Left lung (tissue), 10 donors: Measurements from ENCODE around the gene UHRF1. TPM values are rescaled to one million over a fixed set of nuclear protein-coding genes. Genes with fewer than 3 reads are reported as not detected.
"Not testable (repeated sequence)": the region's sequence is repeated elsewhere in the genome, so short reads cannot be mapped to it uniquely, and the experiment has no call there.

ENCODE experiments used
- ATAC-seq: fragments of 200-7000 bp; cut with Tn5 transposase; one replicate; pipeline ENCODE4 v1.9.1; 2020; ENCODE audit warnings: moderate library complexity
- DNase-seq, 4 donors: peaks; one replicate each; pipeline ENCODE4 v3.0.0-alpha.2; 2013 to 2020
- H3K27ac ChIP-seq, 2 donors: fragments of 200-600 bp; sonication (generic) in 1 of 2; one replicate each; pipeline versions ENCODE4 v1.5.0 to v1.8.0; 2020 to 2021
- H3K27me3 ChIP-seq, 2 donors: fragments of 200-600 bp; sonication (generic) in 1 of 2; one replicate each; pipeline versions ENCODE4 v1.5.0 to v1.8.0; 2020 to 2021
- H3K36me3 ChIP-seq, 2 donors: fragments of 200-600 bp; sonication (generic) in 1 of 2; one replicate each; pipeline versions ENCODE4 v1.5.0 to v1.8.0; 2020 to 2021
- H3K4me1 ChIP-seq, 2 donors: fragments of 200-600 bp; one replicate each; pipeline ENCODE4 v1.8.0; 2021
- H3K4me3 ChIP-seq, 2 donors: fragments of 200-600 bp; sonication (generic) in 1 of 2; one replicate each; pipeline versions ENCODE4 v1.5.0 to v1.8.0; 2020 to 2021; ENCODE audit warnings: mild to moderate bottlenecking in 1 of 2
- H3K9me3 ChIP-seq, 2 donors: fragments of 200-600 bp; sonication (generic) in 1 of 2; one replicate each; pipeline versions ENCODE4 v1.5.0 to v1.8.0; 2020 to 2021
- intact Hi-C, 2 donors: fragments of 100-400 bp; cut with DNase I; formaldehyde crosslinking; loops; one replicate each; pipeline versions ENCODE4 v1.11.2 to v1.14.2; 2022
- polyA plus RNA-seq, 6 donors: library from polyadenylated mRNA; unstranded; fragments of 120-200 nt; gene quantifications; one replicate each; pipeline ENCODE4 v1.2.1, GENCODE V29; 2013; ENCODE audit not compliant: insufficient read length in 6 of 6
- total RNA-seq, 2 donors: library from RNA; stranded (reverse); fragmentation: NEBNext Ultra II Directional; extraction: Animal tissue kit (Norgen Biotek cat#: 25700); gene quantifications; one replicate each; pipeline ENCODE4 v1.2.1, GENCODE V29; 2021
- TF ChIP-seq, protein P1 (sequence below), 2 donors: fragments of 200-600 bp; sonication (generic) in 1 of 2; IDR thresholded peaks; one replicate each; pipeline versions ENCODE4 v1.5.0 to v1.8.0; 2021; ENCODE audit warnings: antibody characterized with exemption in 2 of 2
- donor health status: DM: no; HTN: yes; CAD: no.
- donor health status: DM: no; HTN: no; CAD: no.

Gene UHRF1
- total and polyA plus RNA-seq, 8 donors, result 14.2 to 30.2 (median 21.7) TPM

DNA sequence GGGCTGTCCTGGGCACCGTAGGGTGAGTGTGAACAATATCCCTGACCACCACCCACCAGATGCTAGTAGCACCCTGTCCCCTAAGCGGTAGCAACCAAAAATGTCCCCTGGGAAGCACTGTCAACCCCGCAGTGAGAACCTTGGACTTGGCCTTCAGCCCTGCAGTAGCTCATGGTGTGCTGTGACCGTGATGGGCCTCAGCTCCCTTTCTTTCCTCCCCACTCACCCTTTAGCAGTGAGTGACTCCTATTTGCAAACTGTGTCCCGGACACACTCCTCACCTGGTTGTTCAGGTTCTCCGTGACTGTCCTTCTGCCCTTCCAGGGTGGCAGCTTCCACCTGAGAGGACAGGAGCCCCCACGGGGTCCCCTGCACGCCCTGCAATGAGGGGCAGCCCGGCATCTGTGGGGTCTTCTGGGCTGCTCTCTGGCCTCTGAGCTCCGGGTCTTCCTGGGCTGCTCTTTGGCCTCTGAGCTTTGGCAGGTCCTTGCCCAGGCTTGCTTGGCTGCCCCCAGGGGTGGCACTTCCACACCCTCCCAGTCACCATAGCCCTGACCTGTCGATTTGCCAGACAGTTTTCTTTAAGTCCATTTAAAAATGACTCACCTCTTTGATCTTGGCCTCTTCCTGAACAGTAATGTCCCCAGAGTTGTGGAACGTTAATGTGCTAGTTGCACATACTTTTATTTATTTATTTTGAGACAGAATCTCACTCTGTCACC, 63.4 kb downstream of the UHRF1 start:
- no peak overlapping the region for H3K4me3 ChIP-seq
- H3K27me3 ChIP-seq, result no peaks in the 10 kb centered on the region
- ATAC-seq (no peak), DNase-seq (peak in 1 of 4 donors; percentile 37)
- H3K4me1 ChIP-seq, result peaks cover 28 to 86% of the 10 kb centered on the region in 2 donors
- H3K36me3 ChIP-seq, result peaks cover 0 to 3% of the 10 kb centered on the region in 2 donors
- intact Hi-C loops, result no loop called here
- H3K9me3 ChIP-seq, result no peaks in the 10 kb centered on the region
- H3K27ac ChIP-seq, result peak overlapping the region in 1 of 2 donors; percentile 3
- TF ChIP-seq, protein P1, sequence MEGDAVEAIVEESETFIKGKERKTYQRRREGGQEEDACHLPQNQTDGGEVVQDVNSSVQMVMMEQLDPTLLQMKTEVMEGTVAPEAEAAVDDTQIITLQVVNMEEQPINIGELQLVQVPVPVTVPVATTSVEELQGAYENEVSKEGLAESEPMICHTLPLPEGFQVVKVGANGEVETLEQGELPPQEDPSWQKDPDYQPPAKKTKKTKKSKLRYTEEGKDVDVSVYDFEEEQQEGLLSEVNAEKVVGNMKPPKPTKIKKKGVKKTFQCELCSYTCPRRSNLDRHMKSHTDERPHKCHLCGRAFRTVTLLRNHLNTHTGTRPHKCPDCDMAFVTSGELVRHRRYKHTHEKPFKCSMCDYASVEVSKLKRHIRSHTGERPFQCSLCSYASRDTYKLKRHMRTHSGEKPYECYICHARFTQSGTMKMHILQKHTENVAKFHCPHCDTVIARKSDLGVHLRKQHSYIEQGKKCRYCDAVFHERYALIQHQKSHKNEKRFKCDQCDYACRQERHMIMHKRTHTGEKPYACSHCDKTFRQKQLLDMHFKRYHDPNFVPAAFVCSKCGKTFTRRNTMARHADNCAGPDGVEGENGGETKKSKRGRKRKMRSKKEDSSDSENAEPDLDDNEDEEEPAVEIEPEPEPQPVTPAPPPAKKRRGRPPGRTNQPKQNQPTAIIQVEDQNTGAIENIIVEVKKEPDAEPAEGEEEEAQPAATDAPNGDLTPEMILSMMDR (IDR thresholded peaks at IDR 0.05), result no peak

DNA sequence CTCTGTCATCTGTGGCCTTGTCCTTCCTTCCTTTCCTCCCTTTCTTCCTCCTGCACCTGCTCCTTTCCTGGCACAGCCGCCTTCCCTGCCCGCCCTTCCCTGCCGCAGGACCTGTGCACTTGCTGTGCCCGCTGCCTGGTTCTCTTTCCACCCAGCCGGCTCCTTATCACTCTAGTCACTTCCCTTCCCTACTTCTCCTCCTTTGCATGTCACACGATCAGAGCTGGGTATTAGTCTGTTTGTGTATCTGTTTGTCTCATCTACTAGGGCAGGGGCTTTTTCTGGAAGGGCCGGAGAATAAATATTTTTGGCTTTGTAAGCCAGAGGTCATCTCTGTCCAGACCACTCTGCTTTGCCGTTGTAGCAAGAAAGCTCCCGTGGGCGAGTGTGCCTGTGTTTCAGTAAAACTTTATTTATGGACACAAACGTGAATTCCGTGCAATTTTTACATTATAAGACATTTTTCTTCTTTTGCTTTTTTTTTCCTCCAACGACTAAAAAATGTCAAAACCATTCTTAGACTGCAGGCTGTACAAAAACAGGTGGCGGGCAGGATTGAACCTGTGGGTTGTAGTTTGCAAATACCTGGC, 65.7 kb downstream of the UHRF1 start:
- intact Hi-C loops, result no loop called here
- DNase-seq, result peak in 1 of 4 donors; percentile 82
- peaks cover 0 to 3% of the 10 kb centered on the region in 2 donors for H3K36me3 ChIP-seq
- no peak overlapping the region for H3K4me3 ChIP-seq
- no peaks in the 10 kb centered on the region for H3K9me3 ChIP-seq
- no peak for ATAC-seq
- TF ChIP-seq, protein P1 (IDR thresholded peaks at IDR 0.05), result no peak
- peaks cover 43 to 100% of the 10 kb centered on the region in 2 donors for H3K4me1 ChIP-seq
- no peaks in the 10 kb centered on the region for H3K27me3 ChIP-seq
- H3K27ac ChIP-seq, result peak overlapping the region in 1 of 2 donors; percentile 93

DNA sequence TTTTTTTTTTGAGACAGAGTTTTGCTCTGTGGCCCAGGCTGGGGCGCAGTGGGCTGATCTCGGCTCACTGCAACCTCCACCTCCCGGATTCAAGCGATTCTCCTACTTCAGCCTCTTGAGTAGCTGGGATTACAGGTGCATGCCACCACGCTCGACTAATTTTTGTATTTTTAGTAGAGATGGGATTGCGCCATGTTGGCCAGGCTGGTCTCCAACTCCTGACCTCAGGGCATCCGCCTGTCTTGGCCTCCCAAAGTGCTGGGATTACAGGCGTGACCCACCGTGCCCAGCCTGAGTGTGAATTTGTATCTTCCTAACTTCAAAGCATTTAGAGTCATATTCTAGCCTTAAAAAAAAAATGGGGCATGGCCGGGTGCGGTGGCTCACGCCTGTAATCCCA, 66.3 kb downstream of the UHRF1 start:
- H3K27me3 ChIP-seq, H3K4me3 ChIP-seq, intact Hi-C loops, ATAC-seq, H3K36me3 ChIP-seq, H3K9me3 ChIP-seq: not testable (repeated sequence)
- DNase-seq, result peak in 1 of 4 donors; percentile 24
- Histone ChIP-seq H3K27ac (peak overlapping the region; percentile 90 to 93), H3K4me1 (peaks cover 43 to 100% of the 10 kb centered on the region in 2 donors)

DNA sequence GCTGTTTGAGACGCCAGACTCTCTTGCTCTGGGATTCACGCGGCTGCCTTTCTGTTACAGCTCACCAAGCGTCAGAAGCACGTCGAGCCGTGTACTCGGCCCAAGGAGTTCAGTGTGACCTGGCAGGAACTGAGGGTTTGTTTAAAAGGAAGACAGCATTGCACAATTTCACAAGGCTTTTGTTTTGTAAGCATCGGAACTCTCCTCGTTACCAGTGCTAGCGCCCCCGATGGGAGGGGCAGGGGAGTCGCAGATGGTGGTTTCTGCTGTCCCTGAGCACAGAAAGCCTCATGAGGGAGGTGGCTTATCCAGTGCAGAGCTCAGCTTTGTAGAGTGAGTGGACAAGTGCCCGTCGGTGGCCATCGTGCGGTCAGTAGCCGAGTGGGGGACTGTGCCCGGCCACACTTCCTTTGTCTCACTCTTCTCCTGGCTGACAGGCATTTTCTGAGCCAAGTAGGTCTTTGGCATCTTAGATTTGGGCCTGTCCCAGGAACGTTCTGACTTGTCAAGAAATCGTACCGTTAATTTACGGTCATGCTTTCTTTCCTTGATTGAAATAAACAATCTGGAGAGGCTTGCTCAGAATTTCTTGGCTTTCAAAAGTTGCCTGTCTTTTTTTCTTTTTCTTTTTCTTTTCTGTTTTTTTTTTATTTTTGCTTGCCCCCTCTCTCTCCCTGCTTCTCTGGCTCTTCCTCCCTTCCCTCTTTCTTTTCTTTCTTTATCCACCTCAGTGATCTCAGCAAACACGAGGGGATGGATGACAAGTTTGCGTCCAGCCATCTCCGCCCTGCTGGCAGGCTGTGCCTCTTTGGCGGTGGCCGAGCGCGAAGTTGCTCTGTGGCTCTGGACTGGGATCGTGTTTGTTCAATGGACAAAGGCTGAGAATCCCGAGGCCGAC, 67.3 kb downstream of the UHRF1 start:
- Histone ChIP-seq H3K9me3 (no peaks in the 10 kb centered on the region), H3K27me3 (no peaks in the 10 kb centered on the region), H3K4me3 (peak overlapping the region in 1 of 2 donors; percentile 16), H3K4me1 (peaks cover 43 to 100% of the 10 kb centered on the region in 2 donors), H3K27ac (peak overlapping the region; percentile 90 to 93), H3K36me3 (peaks cover 0 to 3% of the 10 kb centered on the region in 2 donors)
- peak; percentile 83 for ATAC-seq
- intact Hi-C loops, result no loop called here
- peak; percentile 77 to 92 (median 87) for DNase-seq
- TF ChIP-seq, protein P1 (IDR thresholded peaks at IDR 0.05), result peak in 1 of 2 donors; percentile 46

DNA sequence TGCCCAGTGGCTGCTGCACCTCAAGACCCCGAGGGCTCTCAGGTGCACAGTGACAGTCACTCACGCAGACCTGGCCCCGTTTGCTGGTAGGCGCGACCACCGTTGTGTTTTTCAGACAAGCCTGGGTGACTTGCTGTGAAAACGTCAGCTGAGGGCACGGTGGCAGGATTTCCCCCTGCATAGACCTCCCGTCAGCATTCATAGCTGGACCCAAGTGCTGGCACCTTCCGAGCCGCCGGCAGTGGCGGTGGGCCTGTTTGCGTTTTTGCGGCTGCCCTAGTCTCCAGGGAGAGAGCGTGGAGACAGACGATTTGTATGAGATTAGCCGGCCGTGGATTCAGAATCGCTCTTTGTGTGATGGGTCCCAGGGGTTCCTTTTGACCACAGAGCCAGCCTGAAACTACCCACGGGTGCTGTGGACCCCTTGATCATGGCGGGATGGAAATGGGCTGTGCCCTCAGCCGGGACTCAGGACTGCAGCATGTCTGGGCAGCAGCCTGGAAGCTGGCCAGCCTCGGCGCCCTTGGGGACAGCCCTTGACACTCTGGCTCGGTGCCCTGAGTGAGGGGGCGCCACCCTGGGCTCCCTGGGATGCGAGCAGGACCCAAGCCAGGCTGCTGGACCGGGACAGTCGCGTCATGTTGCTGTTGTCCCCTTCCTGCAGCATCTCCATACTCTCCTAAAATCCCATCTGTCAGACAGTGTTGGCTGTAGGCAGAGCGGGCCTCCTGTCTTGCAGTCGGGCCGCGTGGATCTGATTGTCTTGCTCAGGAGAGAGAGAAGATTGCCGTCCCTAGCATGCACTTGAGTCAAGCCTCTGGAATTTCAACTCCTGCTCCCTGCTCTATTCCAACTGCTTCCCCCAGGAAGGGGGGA, 68.2 kb downstream of the UHRF1 start:
- no peaks in the 10 kb centered on the region for H3K9me3 ChIP-seq
- DNase-seq, result peak in 1 of 4 donors; percentile 24
- H3K4me3 ChIP-seq, result no peak overlapping the region
- peak overlapping the region; percentile 90 to 93 for H3K27ac ChIP-seq
- intact Hi-C loops, result no loop called here
- TF ChIP-seq, protein P1 (IDR thresholded peaks at IDR 0.05), result no peak
- H3K27me3 ChIP-seq, result no peaks in the 10 kb centered on the region
- H3K36me3 ChIP-seq, result peaks cover 0 to 3% of the 10 kb centered on the region in 2 donors
- ATAC-seq, result peak; percentile 20
- H3K4me1 ChIP-seq, result peaks cover 38 to 92% of the 10 kb centered on the region in 2 donors
